Measurements from ENCODE around the gene AGRP.

DNA sequence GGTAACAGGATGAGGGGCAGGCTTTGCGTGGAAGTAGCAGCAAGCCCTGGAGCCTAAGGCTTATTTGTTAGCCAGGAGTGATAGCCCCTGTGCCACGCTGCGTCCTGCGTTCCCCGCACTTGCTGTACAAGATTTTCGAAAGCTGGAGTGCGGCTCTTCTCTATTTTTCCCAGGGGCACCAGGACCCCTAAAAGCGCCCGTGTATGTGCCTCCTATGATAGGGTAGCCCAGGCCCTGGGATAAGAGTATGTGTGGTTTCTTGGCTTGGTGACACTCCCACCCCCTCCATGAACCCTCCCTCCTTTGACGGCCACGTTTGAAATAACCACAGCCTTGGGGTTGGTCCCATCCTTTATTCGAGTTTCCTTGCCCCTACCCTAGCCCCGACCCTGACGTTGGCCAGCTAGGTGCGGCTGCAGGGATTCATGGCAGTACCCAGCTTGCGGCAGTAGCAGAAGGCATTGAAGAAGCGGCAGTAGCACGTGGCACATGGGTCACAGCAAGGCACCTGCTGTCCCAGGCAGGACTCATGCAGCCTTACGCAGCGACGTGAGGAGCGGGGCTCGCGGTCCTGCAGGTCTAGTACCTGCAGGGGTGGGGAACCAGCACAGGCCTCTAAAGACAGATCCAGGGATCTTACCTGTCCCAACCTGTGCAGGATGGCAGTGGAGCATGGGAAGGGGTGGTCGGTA, 968 bp downstream of the AGRP start:
- TF ChIP-seq EZH2 (IDR thresholded peaks at IDR 0.05; ENCODE audit: insufficient read depth, low read length), result no peak
- TF ChIP-seq, protein P1, sequence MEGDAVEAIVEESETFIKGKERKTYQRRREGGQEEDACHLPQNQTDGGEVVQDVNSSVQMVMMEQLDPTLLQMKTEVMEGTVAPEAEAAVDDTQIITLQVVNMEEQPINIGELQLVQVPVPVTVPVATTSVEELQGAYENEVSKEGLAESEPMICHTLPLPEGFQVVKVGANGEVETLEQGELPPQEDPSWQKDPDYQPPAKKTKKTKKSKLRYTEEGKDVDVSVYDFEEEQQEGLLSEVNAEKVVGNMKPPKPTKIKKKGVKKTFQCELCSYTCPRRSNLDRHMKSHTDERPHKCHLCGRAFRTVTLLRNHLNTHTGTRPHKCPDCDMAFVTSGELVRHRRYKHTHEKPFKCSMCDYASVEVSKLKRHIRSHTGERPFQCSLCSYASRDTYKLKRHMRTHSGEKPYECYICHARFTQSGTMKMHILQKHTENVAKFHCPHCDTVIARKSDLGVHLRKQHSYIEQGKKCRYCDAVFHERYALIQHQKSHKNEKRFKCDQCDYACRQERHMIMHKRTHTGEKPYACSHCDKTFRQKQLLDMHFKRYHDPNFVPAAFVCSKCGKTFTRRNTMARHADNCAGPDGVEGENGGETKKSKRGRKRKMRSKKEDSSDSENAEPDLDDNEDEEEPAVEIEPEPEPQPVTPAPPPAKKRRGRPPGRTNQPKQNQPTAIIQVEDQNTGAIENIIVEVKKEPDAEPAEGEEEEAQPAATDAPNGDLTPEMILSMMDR (IDR thresholded peaks at IDR 0.05; ENCODE audit: insufficient read depth, low read depth, low read length), result no peak
